ENCODE data around the gene TMEM158.

Gene TMEM158

DNA sequence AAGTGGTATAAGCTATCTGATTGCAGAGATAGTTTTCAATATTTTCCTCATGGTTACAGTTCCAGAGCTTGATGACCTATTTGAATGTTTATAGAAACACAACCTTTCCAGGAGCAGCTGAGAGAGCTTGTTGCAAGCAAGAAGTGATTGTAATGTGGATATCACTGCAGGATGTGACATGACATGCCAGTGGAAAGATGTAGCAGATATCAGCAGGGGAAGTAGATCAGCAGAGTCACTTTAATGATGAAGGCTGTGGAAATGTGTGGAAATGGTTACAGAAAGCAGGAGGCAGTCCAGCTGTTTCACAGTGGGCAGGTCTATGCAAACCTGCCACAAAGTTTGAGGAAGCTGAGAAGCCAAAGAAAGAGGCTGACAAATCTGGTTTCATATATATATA, 21.0 kb downstream of the TMEM158 start:
- TF ChIP-seq, protein P1, sequence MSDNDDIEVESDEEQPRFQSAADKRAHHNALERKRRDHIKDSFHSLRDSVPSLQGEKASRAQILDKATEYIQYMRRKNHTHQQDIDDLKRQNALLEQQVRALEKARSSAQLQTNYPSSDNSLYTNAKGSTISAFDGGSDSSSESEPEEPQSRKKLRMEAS (IDR thresholded peaks at IDR 0.05): no peak
- TF ChIP-seq, protein P2, sequence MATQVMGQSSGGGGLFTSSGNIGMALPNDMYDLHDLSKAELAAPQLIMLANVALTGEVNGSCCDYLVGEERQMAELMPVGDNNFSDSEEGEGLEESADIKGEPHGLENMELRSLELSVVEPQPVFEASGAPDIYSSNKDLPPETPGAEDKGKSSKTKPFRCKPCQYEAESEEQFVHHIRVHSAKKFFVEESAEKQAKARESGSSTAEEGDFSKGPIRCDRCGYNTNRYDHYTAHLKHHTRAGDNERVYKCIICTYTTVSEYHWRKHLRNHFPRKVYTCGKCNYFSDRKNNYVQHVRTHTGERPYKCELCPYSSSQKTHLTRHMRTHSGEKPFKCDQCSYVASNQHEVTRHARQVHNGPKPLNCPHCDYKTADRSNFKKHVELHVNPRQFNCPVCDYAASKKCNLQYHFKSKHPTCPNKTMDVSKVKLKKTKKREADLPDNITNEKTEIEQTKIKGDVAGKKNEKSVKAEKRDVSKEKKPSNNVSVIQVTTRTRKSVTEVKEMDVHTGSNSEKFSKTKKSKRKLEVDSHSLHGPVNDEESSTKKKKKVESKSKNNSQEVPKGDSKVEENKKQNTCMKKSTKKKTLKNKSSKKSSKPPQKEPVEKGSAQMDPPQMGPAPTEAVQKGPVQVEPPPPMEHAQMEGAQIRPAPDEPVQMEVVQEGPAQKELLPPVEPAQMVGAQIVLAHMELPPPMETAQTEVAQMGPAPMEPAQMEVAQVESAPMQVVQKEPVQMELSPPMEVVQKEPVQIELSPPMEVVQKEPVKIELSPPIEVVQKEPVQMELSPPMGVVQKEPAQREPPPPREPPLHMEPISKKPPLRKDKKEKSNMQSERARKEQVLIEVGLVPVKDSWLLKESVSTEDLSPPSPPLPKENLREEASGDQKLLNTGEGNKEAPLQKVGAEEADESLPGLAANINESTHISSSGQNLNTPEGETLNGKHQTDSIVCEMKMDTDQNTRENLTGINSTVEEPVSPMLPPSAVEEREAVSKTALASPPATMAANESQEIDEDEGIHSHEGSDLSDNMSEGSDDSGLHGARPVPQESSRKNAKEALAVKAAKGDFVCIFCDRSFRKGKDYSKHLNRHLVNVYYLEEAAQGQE (IDR thresholded peaks at IDR 0.05; ENCODE audit: low read depth): no peak
- TF ChIP-seq TEAD4 (IDR thresholded peaks at IDR 0.05): no peak
- TF ChIP-seq, protein P3, sequence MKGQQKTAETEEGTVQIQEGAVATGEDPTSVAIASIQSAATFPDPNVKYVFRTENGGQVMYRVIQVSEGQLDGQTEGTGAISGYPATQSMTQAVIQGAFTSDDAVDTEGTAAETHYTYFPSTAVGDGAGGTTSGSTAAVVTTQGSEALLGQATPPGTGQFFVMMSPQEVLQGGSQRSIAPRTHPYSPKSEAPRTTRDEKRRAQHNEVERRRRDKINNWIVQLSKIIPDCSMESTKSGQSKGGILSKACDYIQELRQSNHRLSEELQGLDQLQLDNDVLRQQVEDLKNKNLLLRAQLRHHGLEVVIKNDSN (IDR thresholded peaks at IDR 0.05): no peak
- TF ChIP-seq EGR1 (IDR thresholded peaks at IDR 0.05): no peak
- no peak for TF ChIP-seq NFIC (IDR thresholded peaks at IDR 0.05)
- no peak for TF ChIP-seq FOXM1 (IDR thresholded peaks at IDR 0.05; ENCODE audit: borderline replicate concordance, low read depth)
- TF ChIP-seq EP300 (IDR thresholded peaks at IDR 0.05; ENCODE audit: borderline replicate concordance): no peak
- TF ChIP-seq ZBTB7A (IDR thresholded peaks at IDR 0.05; ENCODE audit: low read depth): no peak
- TF ChIP-seq TCF12 (IDR thresholded peaks at IDR 0.05; ENCODE audit: low read depth): no peak
- TF ChIP-seq RAD21 (IDR thresholded peaks at IDR 0.05; ENCODE audit: low read depth): no peak
- TF ChIP-seq CREB1 (IDR thresholded peaks at IDR 0.05; ENCODE audit: low read depth): no peak
- no peak for TF ChIP-seq TAF1 (IDR thresholded peaks at IDR 0.05; ENCODE audit: low read depth)
- TF ChIP-seq YY1 (IDR thresholded peaks at IDR 0.05; ENCODE audit: low read depth): no peak
- no peak for TF ChIP-seq CEBPB (IDR thresholded peaks at IDR 0.05)

DNA sequence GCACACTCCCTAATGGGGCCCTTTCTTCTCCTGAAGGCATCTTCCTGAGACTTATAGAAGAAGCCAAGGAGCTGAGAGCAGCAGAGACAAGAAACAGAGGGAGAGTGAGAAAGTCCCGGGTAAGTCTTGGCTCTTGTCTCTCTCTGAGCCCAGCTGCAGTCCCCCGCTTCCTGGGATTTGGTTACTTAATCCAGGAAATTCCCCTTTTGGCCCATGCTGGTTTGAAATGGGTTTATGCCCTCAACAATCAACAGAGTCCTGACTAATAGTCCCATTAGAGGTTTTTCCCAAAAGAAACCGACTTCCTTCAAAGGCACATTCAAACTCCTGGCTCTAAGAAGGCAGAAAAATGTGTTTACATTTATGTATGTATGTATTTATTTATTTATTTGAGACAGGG, 22.0 kb downstream of the TMEM158 start:
- TF ChIP-seq EP300 (IDR thresholded peaks at IDR 0.05; ENCODE audit: borderline replicate concordance) (no peak), CREB1 (IDR thresholded peaks at IDR 0.05; ENCODE audit: low read depth) (no peak), FOXM1 (IDR thresholded peaks at IDR 0.05; ENCODE audit: borderline replicate concordance, low read depth) (no peak), NFIC (IDR thresholded peaks at IDR 0.05) (no peak), TAF1 (IDR thresholded peaks at IDR 0.05; ENCODE audit: low read depth) (no peak), RAD21 (IDR thresholded peaks at IDR 0.05; ENCODE audit: low read depth) (no peak), ZBTB7A (IDR thresholded peaks at IDR 0.05; ENCODE audit: low read depth) (no peak), TEAD4 (IDR thresholded peaks at IDR 0.05) (no peak)
- TF ChIP-seq, protein P3 (IDR thresholded peaks at IDR 0.05): no peak

DNA sequence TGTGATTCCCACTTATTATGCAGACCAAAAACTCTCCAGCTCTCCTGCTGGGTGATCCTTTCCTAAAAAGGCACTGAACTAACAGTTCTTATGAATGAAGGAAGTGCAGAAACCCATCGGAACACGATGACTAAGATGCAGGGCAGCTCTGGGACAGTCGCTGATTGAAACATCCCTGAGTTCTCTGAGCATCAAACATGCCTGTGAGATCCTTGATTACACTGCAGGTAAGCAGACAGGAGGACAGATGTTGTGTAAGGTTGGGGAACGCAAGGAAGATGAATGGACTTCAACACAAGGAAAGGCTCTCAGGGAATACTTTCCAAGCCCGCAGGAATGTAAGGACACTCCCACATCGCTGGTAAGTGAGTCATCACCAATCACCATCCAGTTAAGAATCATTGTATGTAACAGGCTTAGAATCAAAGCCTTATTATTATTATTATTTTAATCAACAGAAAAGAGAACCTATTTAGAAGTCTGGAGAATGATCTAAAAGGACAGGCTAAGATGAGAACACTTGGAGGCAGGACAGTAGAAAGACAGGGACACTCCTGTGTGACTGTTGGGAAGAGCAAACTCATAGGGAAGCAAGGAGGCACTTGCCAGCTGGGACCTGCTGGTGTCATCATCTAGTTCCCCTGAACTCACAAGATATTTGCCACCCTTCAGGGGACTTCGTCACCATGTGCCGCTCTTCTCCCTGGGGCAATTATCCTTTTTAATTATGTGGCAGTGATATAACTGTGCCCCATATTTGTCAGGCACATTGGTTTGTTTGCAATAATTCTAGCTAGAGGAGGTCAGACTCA, 26.0 kb downstream of the TMEM158 start:
- peak; percentile 58; the same call in 1 of the 2 replicates for TF ChIP-seq CEBPB (IDR thresholded peaks at IDR 0.05)
- peak; percentile 31; the same call in 1 of the 2 replicates for TF ChIP-seq TCF12 (IDR thresholded peaks at IDR 0.05; ENCODE audit: low read depth)
- TF ChIP-seq EGR1 (IDR thresholded peaks at IDR 0.05): no peak
- TF ChIP-seq, protein P3 (IDR thresholded peaks at IDR 0.05): no peak
- no peak; the same call in 1 of the 2 replicates for TF ChIP-seq EP300 (IDR thresholded peaks at IDR 0.05; ENCODE audit: borderline replicate concordance)
- TF ChIP-seq RAD21 (IDR thresholded peaks at IDR 0.05; ENCODE audit: low read depth): no peak
- no peak for TF ChIP-seq TAF1 (IDR thresholded peaks at IDR 0.05; ENCODE audit: low read depth)
- TF ChIP-seq YY1 (IDR thresholded peaks at IDR 0.05; ENCODE audit: low read depth): no peak
- TF ChIP-seq, protein P1 (IDR thresholded peaks at IDR 0.05): peak; percentile 10; the same call in 1 of the 2 replicates
- TF ChIP-seq NFIC (IDR thresholded peaks at IDR 0.05): no peak
- no peak for TF ChIP-seq ZBTB7A (IDR thresholded peaks at IDR 0.05; ENCODE audit: low read depth)
- TF ChIP-seq, protein P2 (IDR thresholded peaks at IDR 0.05; ENCODE audit: low read depth): no peak
- no peak for TF ChIP-seq FOXM1 (IDR thresholded peaks at IDR 0.05; ENCODE audit: borderline replicate concordance, low read depth)
- TF ChIP-seq CREB1 (IDR thresholded peaks at IDR 0.05; ENCODE audit: low read depth): no peak
- peak; percentile 90 for TF ChIP-seq TEAD4 (IDR thresholded peaks at IDR 0.05)

DNA sequence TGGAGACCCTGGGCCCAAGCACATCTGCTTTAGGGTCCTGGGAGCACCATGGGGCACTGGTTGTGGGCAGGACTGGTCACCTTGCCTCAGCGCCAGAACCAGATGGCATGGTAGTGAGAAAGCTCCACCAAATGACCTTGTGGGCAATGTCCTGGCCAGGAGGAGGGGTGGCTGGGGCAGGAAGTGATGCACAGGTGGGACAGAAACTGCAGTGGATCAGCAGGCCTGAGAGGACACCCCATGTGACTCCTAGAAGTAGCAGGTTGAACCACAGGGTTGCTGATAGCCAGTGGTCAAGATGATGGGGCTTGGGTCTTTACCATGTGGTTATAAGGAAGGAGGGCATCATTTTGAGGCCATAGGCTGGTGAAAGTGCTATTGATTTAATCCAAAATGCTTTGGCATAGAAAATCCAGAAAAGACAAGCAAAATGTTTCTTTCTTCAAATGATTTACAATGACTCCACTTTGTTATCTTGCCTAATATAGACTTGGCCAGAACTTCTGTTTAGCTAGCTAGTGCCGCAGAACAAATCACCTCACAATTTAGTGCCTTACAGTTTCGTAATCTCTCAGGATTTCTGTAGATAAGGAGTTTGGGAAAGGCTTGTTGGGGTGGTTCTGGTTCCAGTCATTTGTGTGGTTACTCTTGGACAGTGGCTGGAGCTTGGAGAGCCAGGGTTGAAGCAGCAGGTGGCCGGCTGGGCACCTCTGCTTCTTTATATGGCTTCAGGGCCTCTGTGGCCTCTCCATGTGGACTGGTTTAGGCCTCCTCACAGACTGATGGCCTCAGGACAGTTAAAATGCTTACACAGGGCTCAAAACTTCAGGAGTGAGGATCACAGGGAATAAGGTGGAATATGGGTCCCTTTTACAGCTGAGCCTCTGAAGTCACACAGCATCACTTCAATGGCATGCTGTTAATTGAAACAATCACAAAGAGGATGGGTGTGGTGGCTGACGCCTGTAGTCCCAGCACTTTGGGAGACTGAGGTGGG, 27.5 kb downstream of the TMEM158 start:
- no peak for TF ChIP-seq YY1 (IDR thresholded peaks at IDR 0.05; ENCODE audit: low read depth)
- TF ChIP-seq RAD21 (IDR thresholded peaks at IDR 0.05; ENCODE audit: low read depth): no peak
- TF ChIP-seq, protein P1 (IDR thresholded peaks at IDR 0.05): no peak
- TF ChIP-seq NFIC (IDR thresholded peaks at IDR 0.05): no peak
- no peak for TF ChIP-seq FOXM1 (IDR thresholded peaks at IDR 0.05; ENCODE audit: borderline replicate concordance, low read depth)
- TF ChIP-seq CEBPB (IDR thresholded peaks at IDR 0.05): no peak
- no peak for TF ChIP-seq CREB1 (IDR thresholded peaks at IDR 0.05; ENCODE audit: low read depth)
- TF ChIP-seq, protein P2 (IDR thresholded peaks at IDR 0.05; ENCODE audit: low read depth): no peak
- no peak for TF ChIP-seq EP300 (IDR thresholded peaks at IDR 0.05; ENCODE audit: borderline replicate concordance)
- TF ChIP-seq EGR1 (IDR thresholded peaks at IDR 0.05): no peak
- TF ChIP-seq, protein P3 (IDR thresholded peaks at IDR 0.05): no peak
